Activated CD8-positive, alpha-beta memory T cell treated with anti-CD3 and anti-CD28 coated beads, Interleukin-2, amount 50 U/mL, for 24 hours (primary cell): Measurements from ENCODE around the gene OSBPL5.

Experiments
- DNase-seq: peaks from one replicate; pipeline ENCODE4 v3.0.0-alpha.2; 2020; ENCODE audit errors: extremely low read depth

Gene OSBPL5

GRCh38 chr11:3102641-3102921, 62.5 kb downstream of the OSBPL5 start:
- DNase-seq: no peak

GRCh38 chr11:3101921-3102640, 63.0 kb downstream of the OSBPL5 start:
- DNase-seq: no peak

- no peak for DNase-seq
Measured at GRCh38 chr11:3099178-3099577, 65.9 kb downstream of the OSBPL5 start.

GRCh38 chr11:3096909-3097530, 68.1 kb downstream of the OSBPL5 start:
- DNase-seq: no peak

GRCh38 chr11:3095712-3096361, 69.3 kb downstream of the OSBPL5 start:
- DNase-seq: no peak

GRCh38 chr11:3094223-3094824, 70.8 kb downstream of the OSBPL5 start:
- DNase-seq: no peak

- no peak for DNase-seq
Measured at GRCh38 chr11:3093281-3094191, 71.6 kb downstream of the OSBPL5 start.

- no peak for DNase-seq
Measured at GRCh38 chr11:3092603-3093141, 72.4 kb downstream of the OSBPL5 start.

GRCh38 chr11:3091846-3092602, 73.1 kb downstream of the OSBPL5 start:
- DNase-seq: peak; percentile 20

- no peak for DNase-seq
Measured at GRCh38 chr11:3091081-3091845, 73.8 kb downstream of the OSBPL5 start.

- DNase-seq: no peak
Measured at GRCh38 chr11:3090096-3090901, 74.8 kb downstream of the OSBPL5 start.

- no peak for DNase-seq
Measured at GRCh38 chr11:3089236-3090061, 75.7 kb downstream of the OSBPL5 start.

- no peak for DNase-seq
Measured at GRCh38 chr11:3088806-3089205, 76.3 kb downstream of the OSBPL5 start.

- no peak for DNase-seq
Measured at GRCh38 chr11:3087821-3088800, 77.0 kb downstream of the OSBPL5 start.

- no peak for DNase-seq
Measured at GRCh38 chr11:3087373-3087772, 77.7 kb downstream of the OSBPL5 start.

- no peak for DNase-seq
Measured at GRCh38 chr11:3086671-3087150, 78.4 kb downstream of the OSBPL5 start.

- DNase-seq: no peak
Measured at GRCh38 chr11:3086114-3086513, 79.0 kb downstream of the OSBPL5 start.
